ENCODE data around the gene ZBTB8B. TPM values are rescaled to one million over a fixed set of nuclear protein-coding genes. Genes with fewer than 3 reads are reported as not detected.

Gene ZBTB8B
- total RNA-seq, 1 donor from 2014 or later, result 3.3 TPM

DNA sequence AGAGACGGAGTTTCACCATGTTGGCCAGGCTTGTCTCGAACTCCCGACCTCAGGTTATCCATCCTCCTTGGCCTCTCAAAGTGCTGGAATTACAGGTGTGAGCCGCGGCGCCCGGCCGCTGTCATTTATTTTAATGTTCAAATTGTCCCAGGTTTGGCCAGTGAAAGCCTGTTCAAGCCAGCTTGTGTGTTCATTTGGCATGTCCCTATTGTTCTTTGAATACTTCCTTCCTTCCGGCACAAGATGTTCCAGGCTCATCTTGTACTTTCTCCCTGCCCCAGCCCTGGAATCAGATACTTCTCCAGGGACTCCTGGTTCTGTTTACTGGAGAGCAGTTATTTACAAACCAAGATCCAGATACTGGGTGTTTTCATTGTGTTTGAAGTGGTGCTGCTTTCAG is 37.0 kb downstream of the ZBTB8B start:
- Mint-ChIP-seq H3K9me3 (no peaks in the 10 kb centered on the region), H3K27me3 (ENCODE audit: low read depth) (no peaks in the 10 kb centered on the region), H3K27ac (ENCODE audit: unreplicated experiment) (no peak overlapping the region), H3K36me3 (ENCODE audit: low read depth) (no peaks in the 10 kb centered on the region), H3K4me3 (peak overlapping the region; percentile 86), H3K4me1 (peaks cover 15% of the 10 kb centered on the region)
- TF ChIP-seq, protein P1, sequence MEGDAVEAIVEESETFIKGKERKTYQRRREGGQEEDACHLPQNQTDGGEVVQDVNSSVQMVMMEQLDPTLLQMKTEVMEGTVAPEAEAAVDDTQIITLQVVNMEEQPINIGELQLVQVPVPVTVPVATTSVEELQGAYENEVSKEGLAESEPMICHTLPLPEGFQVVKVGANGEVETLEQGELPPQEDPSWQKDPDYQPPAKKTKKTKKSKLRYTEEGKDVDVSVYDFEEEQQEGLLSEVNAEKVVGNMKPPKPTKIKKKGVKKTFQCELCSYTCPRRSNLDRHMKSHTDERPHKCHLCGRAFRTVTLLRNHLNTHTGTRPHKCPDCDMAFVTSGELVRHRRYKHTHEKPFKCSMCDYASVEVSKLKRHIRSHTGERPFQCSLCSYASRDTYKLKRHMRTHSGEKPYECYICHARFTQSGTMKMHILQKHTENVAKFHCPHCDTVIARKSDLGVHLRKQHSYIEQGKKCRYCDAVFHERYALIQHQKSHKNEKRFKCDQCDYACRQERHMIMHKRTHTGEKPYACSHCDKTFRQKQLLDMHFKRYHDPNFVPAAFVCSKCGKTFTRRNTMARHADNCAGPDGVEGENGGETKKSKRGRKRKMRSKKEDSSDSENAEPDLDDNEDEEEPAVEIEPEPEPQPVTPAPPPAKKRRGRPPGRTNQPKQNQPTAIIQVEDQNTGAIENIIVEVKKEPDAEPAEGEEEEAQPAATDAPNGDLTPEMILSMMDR (conservative IDR thresholded peaks at IDR 0.05), result no peak
- no peak for DNase-seq (ENCODE audit: low read depth, low spot score)

DNA sequence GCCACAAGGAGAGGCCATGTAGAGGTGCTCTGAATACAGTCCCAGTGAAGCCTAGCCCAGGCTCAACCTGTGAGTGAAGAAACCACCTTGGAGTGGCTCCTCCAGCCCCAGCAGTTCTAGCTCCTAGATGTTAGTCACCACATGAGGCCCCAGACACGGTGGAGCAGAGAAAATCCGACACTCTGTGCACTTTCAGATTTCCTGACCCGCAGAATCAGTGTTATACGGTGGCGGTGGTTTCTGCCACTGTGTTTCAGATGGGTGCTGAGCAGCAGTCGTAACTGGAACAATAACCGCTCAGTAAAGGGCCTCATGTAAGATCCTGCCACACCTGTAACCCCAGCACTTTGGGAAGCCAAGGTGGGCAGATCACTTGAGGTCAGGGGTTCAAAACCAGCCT is 38.3 kb downstream of the ZBTB8B start:
- Mint-ChIP-seq H3K4me3 (peak overlapping the region; percentile 27), H3K9me3 (no peaks in the 10 kb centered on the region), H3K27me3 (ENCODE audit: low read depth) (no peaks in the 10 kb centered on the region), H3K36me3 (ENCODE audit: low read depth) (no peaks in the 10 kb centered on the region), H3K27ac (ENCODE audit: unreplicated experiment) (no peak overlapping the region), H3K4me1 (peaks cover 12% of the 10 kb centered on the region)
- DNase-seq (ENCODE audit: low read depth, low spot score), result no peak
- TF ChIP-seq, protein P1 (conservative IDR thresholded peaks at IDR 0.05), result no peak

DNA sequence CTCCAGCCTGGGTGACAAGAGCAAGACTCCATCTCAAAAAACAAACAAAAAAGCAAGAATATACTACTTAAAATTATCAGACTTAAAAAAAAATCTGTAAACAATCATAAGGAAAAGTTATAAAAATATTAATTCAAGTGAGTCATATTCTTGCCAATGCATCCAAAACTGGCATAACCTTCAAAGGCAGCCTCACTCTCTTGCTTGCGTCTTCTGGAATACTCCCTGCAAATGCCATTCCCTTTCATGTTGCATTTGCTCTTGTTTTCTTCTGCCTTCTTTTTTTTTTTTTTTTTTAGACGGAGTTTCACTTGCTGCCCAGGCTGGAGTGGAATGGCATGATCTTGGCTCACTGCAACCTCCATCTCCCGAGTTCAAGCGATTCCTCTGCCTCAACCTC is 42.1 kb downstream of the ZBTB8B start:
- no peak overlapping the region for H3K27ac Mint-ChIP-seq (ENCODE audit: unreplicated experiment)
- TF ChIP-seq, protein P1 (conservative IDR thresholded peaks at IDR 0.05), result no peak
- DNase-seq (ENCODE audit: low read depth, low spot score), result no peak
- no peaks in the 10 kb centered on the region for H3K9me3 Mint-ChIP-seq
- peaks cover 1% of the 10 kb centered on the region for H3K4me1 Mint-ChIP-seq
- H3K4me3 Mint-ChIP-seq, result no peak overlapping the region
- H3K36me3 Mint-ChIP-seq (ENCODE audit: low read depth), result no peaks in the 10 kb centered on the region
- H3K27me3 Mint-ChIP-seq (ENCODE audit: low read depth), result no peaks in the 10 kb centered on the region

DNA sequence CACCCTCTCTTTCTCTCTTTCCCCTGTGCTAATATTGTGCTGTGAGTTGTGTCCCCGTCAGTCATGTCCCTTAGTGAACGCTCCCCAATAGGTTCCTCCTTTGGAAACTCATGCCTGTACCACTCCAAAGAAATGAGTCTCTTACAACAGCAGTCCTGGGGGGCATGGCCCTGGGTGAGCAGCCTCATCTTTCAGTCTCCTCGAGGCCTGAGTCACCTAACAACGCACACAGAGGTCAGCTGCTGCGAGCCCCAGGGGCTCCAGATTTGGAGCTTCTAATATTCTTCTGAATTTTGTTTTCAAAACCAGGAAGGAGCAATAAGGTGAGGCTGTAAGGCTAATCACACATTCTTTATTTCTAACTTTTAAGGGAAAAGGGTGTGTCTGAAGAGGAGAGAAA is 43.9 kb downstream of the ZBTB8B start:
- H3K27ac Mint-ChIP-seq (ENCODE audit: unreplicated experiment), result no peak overlapping the region
- no peaks in the 10 kb centered on the region for H3K36me3 Mint-ChIP-seq (ENCODE audit: low read depth)
- no peak overlapping the region for H3K4me3 Mint-ChIP-seq
- no peaks in the 10 kb centered on the region for H3K4me1 Mint-ChIP-seq
- DNase-seq (ENCODE audit: low read depth, low spot score), result no peak
- no peaks in the 10 kb centered on the region for H3K27me3 Mint-ChIP-seq (ENCODE audit: low read depth)
- TF ChIP-seq, protein P1 (conservative IDR thresholded peaks at IDR 0.05), result no peak
- no peaks in the 10 kb centered on the region for H3K9me3 Mint-ChIP-seq

DNA sequence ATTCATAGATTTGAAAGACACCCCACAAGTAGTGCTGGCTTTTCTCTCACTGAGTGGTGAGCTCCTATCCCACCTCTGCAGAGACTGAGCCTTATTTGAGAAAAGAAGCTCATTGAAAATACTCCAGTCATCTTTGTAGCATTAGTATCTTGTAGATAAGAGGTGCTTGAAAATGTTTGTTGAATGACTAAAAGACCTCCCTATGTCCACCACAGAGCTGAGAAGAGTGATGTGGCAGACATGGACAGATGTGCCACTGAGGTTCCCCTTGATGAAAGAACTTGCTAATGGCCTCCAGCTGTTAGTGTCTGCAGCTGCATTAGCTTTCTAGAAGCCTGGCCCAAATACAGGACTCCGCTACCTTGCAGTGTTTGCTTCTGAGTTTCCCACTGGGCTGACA is 45.1 kb downstream of the ZBTB8B start:
- no peak overlapping the region for H3K27ac Mint-ChIP-seq (ENCODE audit: unreplicated experiment)
- no peaks in the 10 kb centered on the region for H3K4me1 Mint-ChIP-seq
- H3K9me3 Mint-ChIP-seq, result no peaks in the 10 kb centered on the region
- TF ChIP-seq, protein P1 (conservative IDR thresholded peaks at IDR 0.05), result no peak
- H3K27me3 Mint-ChIP-seq (ENCODE audit: low read depth), result no peaks in the 10 kb centered on the region
- no peak for DNase-seq (ENCODE audit: low read depth, low spot score)
- no peaks in the 10 kb centered on the region for H3K36me3 Mint-ChIP-seq (ENCODE audit: low read depth)
- H3K4me3 Mint-ChIP-seq, result no peak overlapping the region

Other genes with a start within 250 kb of the ZBTB8B start
- 21.3 and 22.5 TPM in 2 replicates for gene TMEM234, start 242.7 kb upstream of the ZBTB8B start, total RNA-seq
- gene EIF3I, start 242.7 kb upstream of the ZBTB8B start, total RNA-seq, result 190 and 192 TPM in 2 replicates
- gene FAM167B, start 217.8 kb upstream of the ZBTB8B start, total RNA-seq, result 0.66 and 1.5 TPM in 2 replicates
- not detected in 2 replicates for gene LCK, start 213.8 kb upstream of the ZBTB8B start, total RNA-seq
- gene HDAC1, start 173.0 kb upstream of the ZBTB8B start, total RNA-seq, result 128 and 130 TPM in 2 replicates
- gene MARCKSL1, start 128.8 kb upstream of the ZBTB8B start, total RNA-seq, result 943 and 952 TPM in 2 replicates
- gene FAM229A, start 102.6 kb upstream of the ZBTB8B start, total RNA-seq, result 7.1 and 7.7 TPM in 2 replicates
- gene TSSK3, start 102.5 kb upstream of the ZBTB8B start, total RNA-seq, result 2.2 and 2.7 TPM in 2 replicates
- 38.6 and 41.5 TPM in 2 replicates for gene BSDC1, start 70.6 kb upstream of the ZBTB8B start, total RNA-seq
- 9.8 and 10.1 TPM in 2 replicates for gene ZBTB8A, start 74.4 kb downstream of the ZBTB8B start, total RNA-seq
- 49.1 and 53.1 TPM in 2 replicates for gene ZBTB8OS, start 185.5 kb downstream of the ZBTB8B start, total RNA-seq
- 492 and 494 TPM in 2 replicates for gene RBBP4, start 186.1 kb downstream of the ZBTB8B start, total RNA-seq
- 0.12 TPM in 1 of 2 replicates, not detected in the other for gene SYNC, start 237.7 kb downstream of the ZBTB8B start, total RNA-seq